ENCODE results near the gene DNER.

Gene DNER

GRCh38 chr2:229684942-229685562 is 29.3 kb downstream of the DNER start:
- H3K4me3 ChIP-seq (ENCODE audit: low read depth, low read length): no peak overlapping the region
- TF ChIP-seq, protein P1, sequence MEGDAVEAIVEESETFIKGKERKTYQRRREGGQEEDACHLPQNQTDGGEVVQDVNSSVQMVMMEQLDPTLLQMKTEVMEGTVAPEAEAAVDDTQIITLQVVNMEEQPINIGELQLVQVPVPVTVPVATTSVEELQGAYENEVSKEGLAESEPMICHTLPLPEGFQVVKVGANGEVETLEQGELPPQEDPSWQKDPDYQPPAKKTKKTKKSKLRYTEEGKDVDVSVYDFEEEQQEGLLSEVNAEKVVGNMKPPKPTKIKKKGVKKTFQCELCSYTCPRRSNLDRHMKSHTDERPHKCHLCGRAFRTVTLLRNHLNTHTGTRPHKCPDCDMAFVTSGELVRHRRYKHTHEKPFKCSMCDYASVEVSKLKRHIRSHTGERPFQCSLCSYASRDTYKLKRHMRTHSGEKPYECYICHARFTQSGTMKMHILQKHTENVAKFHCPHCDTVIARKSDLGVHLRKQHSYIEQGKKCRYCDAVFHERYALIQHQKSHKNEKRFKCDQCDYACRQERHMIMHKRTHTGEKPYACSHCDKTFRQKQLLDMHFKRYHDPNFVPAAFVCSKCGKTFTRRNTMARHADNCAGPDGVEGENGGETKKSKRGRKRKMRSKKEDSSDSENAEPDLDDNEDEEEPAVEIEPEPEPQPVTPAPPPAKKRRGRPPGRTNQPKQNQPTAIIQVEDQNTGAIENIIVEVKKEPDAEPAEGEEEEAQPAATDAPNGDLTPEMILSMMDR (IDR thresholded peaks at IDR 0.05; ENCODE audit: control insufficient read depth, extremely low read depth, insufficient read depth): no peak
- no peak for DNase-seq (ENCODE audit: low read depth)

GRCh38 chr2:229679393-229680125 is 34.8 kb downstream of the DNER start:
- TF ChIP-seq, protein P1 (IDR thresholded peaks at IDR 0.05; ENCODE audit: control insufficient read depth, extremely low read depth, insufficient read depth): no peak
- DNase-seq (ENCODE audit: low read depth): no peak

DNA sequence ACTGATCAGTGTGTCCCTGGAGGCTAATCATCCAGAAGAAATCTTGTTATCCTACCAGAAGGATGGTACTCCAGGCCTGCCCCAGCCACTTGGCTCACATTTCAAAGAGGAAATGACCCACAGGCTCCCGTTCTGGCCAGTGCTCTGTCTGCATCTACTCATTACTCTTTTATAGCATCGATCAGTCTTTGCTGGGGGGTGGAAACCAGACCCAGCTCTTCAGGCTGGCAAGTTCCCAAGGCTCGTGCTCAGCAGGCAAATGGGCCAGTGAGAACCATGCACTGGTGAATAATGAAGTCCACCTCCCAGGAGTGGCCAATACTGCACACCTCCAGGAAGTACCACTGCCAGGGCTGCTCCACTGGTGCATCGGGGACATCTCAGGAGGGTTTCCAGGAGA is 38.8 kb downstream of the DNER start:
- no peak for DNase-seq (ENCODE audit: low read depth)
- H3K4me3 ChIP-seq (ENCODE audit: low read depth, low read length): no peak overlapping the region
- TF ChIP-seq, protein P1 (IDR thresholded peaks at IDR 0.05; ENCODE audit: control insufficient read depth, extremely low read depth, insufficient read depth): no peak

More at GRCh38 chr2:229679393-229680125, 34.8 kb downstream of the DNER start:
- no peak overlapping the region for H3K4me3 ChIP-seq (ENCODE audit: low read depth, low read length)

- TF ChIP-seq, protein P1 (IDR thresholded peaks at IDR 0.05; ENCODE audit: control insufficient read depth, extremely low read depth, insufficient read depth): no peak
- no peak overlapping the region for H3K4me3 ChIP-seq (ENCODE audit: low read depth, low read length)
- DNase-seq (ENCODE audit: low read depth): peak; percentile 1
These were observed 39.4 kb downstream of the DNER start for GRCh38 chr2:229674830-229675530.

DNA sequence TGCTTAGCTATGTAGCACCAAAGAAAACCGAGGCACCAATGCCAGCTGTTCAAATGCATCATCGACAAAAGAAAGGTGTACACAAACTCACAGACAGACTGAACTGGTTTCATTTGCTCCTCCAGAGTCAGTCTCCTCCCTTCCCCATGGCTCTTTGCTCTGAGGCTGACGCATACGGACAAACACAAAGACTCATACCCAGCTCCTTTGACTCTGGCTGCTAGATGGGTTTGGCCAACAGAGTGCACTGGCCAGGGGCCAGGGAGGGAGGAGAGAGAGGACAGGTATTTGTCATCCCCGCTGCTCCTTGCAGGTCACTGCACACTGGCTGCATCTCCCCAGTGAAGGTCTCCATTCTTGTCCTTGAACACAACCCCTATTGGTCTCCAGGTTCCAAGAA is 40.7 kb downstream of the DNER start:
- no peak overlapping the region for H3K4me3 ChIP-seq (ENCODE audit: low read depth, low read length)
- peak; percentile 11 for DNase-seq (ENCODE audit: low read depth)
- TF ChIP-seq, protein P1 (IDR thresholded peaks at IDR 0.05; ENCODE audit: control insufficient read depth, extremely low read depth, insufficient read depth): no peak

DNA sequence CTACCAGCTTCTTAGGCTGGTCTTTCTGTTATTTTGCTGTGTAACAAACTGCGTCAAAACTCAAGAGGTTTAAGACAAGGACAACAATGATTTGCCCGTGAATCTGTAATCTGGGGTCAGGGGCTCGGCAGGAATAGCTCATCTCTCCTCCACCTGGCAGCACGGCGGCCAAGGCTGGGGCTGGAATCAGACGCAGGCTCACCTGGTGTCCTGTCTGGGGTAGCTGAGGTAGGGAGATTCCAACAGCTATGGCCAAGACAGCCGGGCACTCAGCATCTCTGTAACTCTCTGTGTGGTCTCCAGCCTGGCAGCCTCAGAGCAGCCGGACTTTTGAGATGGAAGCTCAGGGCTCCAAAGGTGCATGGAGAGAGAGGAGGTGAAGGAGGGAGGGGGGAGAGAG is 42.3 kb downstream of the DNER start:
- no peak for DNase-seq (ENCODE audit: low read depth)
- no peak overlapping the region for H3K4me3 ChIP-seq (ENCODE audit: low read depth, low read length)
- TF ChIP-seq, protein P1 (IDR thresholded peaks at IDR 0.05; ENCODE audit: control insufficient read depth, extremely low read depth, insufficient read depth): no peak

Data from LNCaP clone FGC (cell line).